Stimulated activated CD4-positive, alpha-beta T cell treated with anti-CD3 and anti-CD28 coated beads, Interleukin-1b, Interleukin-23, amount 100 ng/mL, for 24 hours (primary cell): ENCODE results near the gene PHLPP1.

ENCODE experiments used
- DNase-seq, 4 experiments: peaks; one replicate each; pipeline ENCODE4 v3.0.0-alpha.2; 2020; ENCODE audit warnings: low read depth in 4 of 4, low spot score in 1 of 4

Gene PHLPP1

GRCh38 chr18:62741118-62741566 is 25.8 kb downstream of the PHLPP1 start:
- DNase-seq: no peak

- DNase-seq: no peak
Observed at GRCh38 chr18:62741584-62741983, 26.2 kb downstream of the PHLPP1 start.

GRCh38 chr18:62744076-62744968 is 29.0 kb downstream of the PHLPP1 start:
- DNase-seq: no peak

- no peak for DNase-seq
Observed at GRCh38 chr18:62745089-62745751, 29.9 kb downstream of the PHLPP1 start.

GRCh38 chr18:62749389-62749788 is 34.0 kb downstream of the PHLPP1 start:
- no peak for DNase-seq

GRCh38 chr18:62751341-62751821 is 36.0 kb downstream of the PHLPP1 start:
- no peak for DNase-seq

- no peak for DNase-seq
Observed at GRCh38 chr18:62751977-62752376, 36.6 kb downstream of the PHLPP1 start.

GRCh38 chr18:62754026-62754425 is 38.7 kb downstream of the PHLPP1 start:
- no peak for DNase-seq

GRCh38 chr18:62755454-62755853 is 40.1 kb downstream of the PHLPP1 start:
- DNase-seq: no peak

GRCh38 chr18:62755946-62756345 is 40.6 kb downstream of the PHLPP1 start:
- no peak for DNase-seq

- no peak for DNase-seq
Observed at GRCh38 chr18:62757399-62758010, 42.2 kb downstream of the PHLPP1 start.

- DNase-seq: no peak
Observed at GRCh38 chr18:62758591-62758990, 43.2 kb downstream of the PHLPP1 start.

GRCh38 chr18:62759704-62760402 is 44.5 kb downstream of the PHLPP1 start:
- DNase-seq: no peak

GRCh38 chr18:62760403-62760734 is 45.0 kb downstream of the PHLPP1 start:
- DNase-seq: no peak

GRCh38 chr18:62763101-62763521 is 47.8 kb downstream of the PHLPP1 start:
- no peak for DNase-seq

GRCh38 chr18:62766266-62766665 is 50.9 kb downstream of the PHLPP1 start:
- no peak for DNase-seq

GRCh38 chr18:62767321-62767720 is 52.0 kb downstream of the PHLPP1 start:
- DNase-seq: no peak

- no peak for DNase-seq
Observed at GRCh38 chr18:62767836-62768557, 52.7 kb downstream of the PHLPP1 start.

GRCh38 chr18:62768558-62768943 is 53.2 kb downstream of the PHLPP1 start:
- DNase-seq: no peak

GRCh38 chr18:62769216-62769615 is 53.9 kb downstream of the PHLPP1 start:
- no peak for DNase-seq
